Measurements from ENCODE around the gene PFDN1.

- no peak for TF ChIP-seq CTCF (IDR thresholded peaks at IDR 0.05; ENCODE audit: poor library complexity, severe bottlenecking)
- TF ChIP-seq MXI1 (conservative IDR thresholded peaks at IDR 0.05; ENCODE audit: poor library complexity, severe bottlenecking) = no peak
- no peak for TF ChIP-seq EP300 (conservative IDR thresholded peaks at IDR 0.05; ENCODE audit: poor library complexity, severe bottlenecking)
- no peak for TF ChIP-seq EZH2 (IDR thresholded peaks at IDR 0.05; ENCODE audit: borderline replicate concordance, insufficient read depth, low read length, poor library complexity, severe bottlenecking)
- no peak for TF ChIP-seq REST (IDR thresholded peaks at IDR 0.05; ENCODE audit: borderline replicate concordance)
Observed at GRCh38 chr5:140312791-140313189, 9.9 kb upstream of the PFDN1 start.
